Measurements from ENCODE around the gene ATP2B2.

Gene ATP2B2

GRCh38 chr3:10554236-10554611, 48.8 kb upstream of the ATP2B2 start:
- H3K4me1 ChIP-seq (ENCODE audit: control insufficient read depth, insufficient read depth, low read length) = no peaks in the 10 kb centered on the region; the same call in 1 of the 2 replicates
- CTCF ChIA-PET = interaction anchor here (0.6 kb wide), 1 partner anchor 51 kb away, joined by 3 read pairs; no protein-coding TSS in a partner anchor
- no peak for TF ChIP-seq ATF2 (tag by site-specific recombination; IDR thresholded peaks at IDR 0.05; ENCODE audit: low read depth)
- TF ChIP-seq ZNF544 (tag by site-specific recombination; IDR thresholded peaks at IDR 0.05) = no peak
- TF ChIP-seq ZNF10 (tag by site-specific recombination; IDR thresholded peaks at IDR 0.05) = no peak
- no peak for TF ChIP-seq ZNF645 (tag by site-specific recombination; IDR thresholded peaks at IDR 0.05)
- TF ChIP-seq MYNN (tag by site-specific recombination; IDR thresholded peaks at IDR 0.05; ENCODE audit: borderline replicate concordance) = no peak
- no peak for TF ChIP-seq FEZF1 (tag by site-specific recombination; IDR thresholded peaks at IDR 0.05)
- TF ChIP-seq ZNF280D (tag by site-specific recombination; IDR thresholded peaks at IDR 0.05) = no peak
- TF ChIP-seq GLIS2 (tag by site-specific recombination; IDR thresholded peaks at IDR 0.05) = no peak
- TF ChIP-seq ZNF24 (tag by site-specific recombination; IDR thresholded peaks at IDR 0.05) = no peak
- no peak for TF ChIP-seq ZNF621 (tag by site-specific recombination; IDR thresholded peaks at IDR 0.05)
- TF ChIP-seq ZBTB20 (tag by site-specific recombination; IDR thresholded peaks at IDR 0.05) = no peak
- TF ChIP-seq ZBTB48 (tag by site-specific recombination; IDR thresholded peaks at IDR 0.05) = no peak
- no peak for TF ChIP-seq ZNF239 (tag by site-specific recombination; IDR thresholded peaks at IDR 0.05)
- no peak for TF ChIP-seq ZNF791 (tag by site-specific recombination; IDR thresholded peaks at IDR 0.05)
- no peak for TF ChIP-seq OSR2 (tag by site-specific recombination; IDR thresholded peaks at IDR 0.05)
- no peak for TF ChIP-seq KLF1 (tag by site-specific recombination; IDR thresholded peaks at IDR 0.05)
- no peak for TF ChIP-seq RBAK (tag by site-specific recombination; IDR thresholded peaks at IDR 0.05)
- TF ChIP-seq ZNF704 (tag by site-specific recombination; IDR thresholded peaks at IDR 0.05) = no peak
- no peak for TF ChIP-seq ZSCAN16 (tag by site-specific recombination; IDR thresholded peaks at IDR 0.05)
- no peaks in the 10 kb centered on the region for H3K9me3 ChIP-seq (ENCODE audit: control insufficient read depth, insufficient read depth, low read depth, low read length)
- H3K36me3 ChIP-seq (ENCODE audit: control insufficient read depth in 2 of 2, insufficient read depth in 1 of 2, low read length in 2 of 2) = no peaks in the 10 kb centered on the region
- H3K4me3 ChIP-seq (ENCODE audit: low read depth, low read length) = no peak overlapping the region
- H3K27ac ChIP-seq (ENCODE audit: extremely low read depth, low read depth, low read length) = no peak overlapping the region
- POLR2A ChIA-PET = no interaction called here

GRCh38 chr3:10553591-10554235, 48.3 kb upstream of the ATP2B2 start:
- no peaks in the 10 kb centered on the region for H3K9me3 ChIP-seq (ENCODE audit: control insufficient read depth, insufficient read depth, low read depth, low read length)
- H3K36me3 ChIP-seq (ENCODE audit: control insufficient read depth in 2 of 2, insufficient read depth in 1 of 2, low read length in 2 of 2) = no peaks in the 10 kb centered on the region
- no peak overlapping the region for H3K27ac ChIP-seq (ENCODE audit: extremely low read depth, low read depth, low read length)
- TF ChIP-seq ZNF701 (tag by site-specific recombination; IDR thresholded peaks at IDR 0.05) (no peak), ZNF341 (tag by site-specific recombination; IDR thresholded peaks at IDR 0.05; ENCODE audit: low read depth) (peak; percentile 73)
- POLR2A ChIA-PET = no interaction called here
- CTCF ChIA-PET = interaction anchor here (0.7 kb wide), 2 partner anchors 211 to 234 kb away, joined by 3 read pairs; no protein-coding TSS in a partner anchor
- no peaks in the 10 kb centered on the region; the same call in 1 of the 2 replicates for H3K4me1 ChIP-seq (ENCODE audit: control insufficient read depth, insufficient read depth, low read length)
- no peak overlapping the region for H3K4me3 ChIP-seq (ENCODE audit: low read depth, low read length)
